ENCODE measurements around the gene SLC35B2.

The SLC35B2 gene

DNA sequence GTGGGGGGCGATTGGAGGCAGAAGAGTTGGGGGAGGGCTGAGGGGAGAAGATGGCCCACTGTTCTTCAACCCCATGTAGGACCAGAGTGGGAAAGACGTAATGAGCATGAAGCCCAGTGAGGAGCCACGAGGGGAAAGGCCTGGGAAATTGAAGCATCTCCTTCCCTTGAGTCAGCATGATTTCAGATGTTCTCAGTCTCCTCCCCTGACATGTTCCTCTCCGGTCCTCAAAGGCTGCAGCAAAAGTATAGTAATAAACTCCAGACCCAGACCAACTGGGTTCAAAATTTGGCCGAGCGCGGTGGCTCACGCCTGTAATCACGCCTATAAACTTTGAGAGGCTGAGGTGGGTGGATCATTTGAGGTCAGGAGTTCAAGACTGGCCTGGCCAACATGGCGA, 9.9 kb upstream of the SLC35B2 start:
- DNase-seq (ENCODE audit: low spot score), result no peak

DNA sequence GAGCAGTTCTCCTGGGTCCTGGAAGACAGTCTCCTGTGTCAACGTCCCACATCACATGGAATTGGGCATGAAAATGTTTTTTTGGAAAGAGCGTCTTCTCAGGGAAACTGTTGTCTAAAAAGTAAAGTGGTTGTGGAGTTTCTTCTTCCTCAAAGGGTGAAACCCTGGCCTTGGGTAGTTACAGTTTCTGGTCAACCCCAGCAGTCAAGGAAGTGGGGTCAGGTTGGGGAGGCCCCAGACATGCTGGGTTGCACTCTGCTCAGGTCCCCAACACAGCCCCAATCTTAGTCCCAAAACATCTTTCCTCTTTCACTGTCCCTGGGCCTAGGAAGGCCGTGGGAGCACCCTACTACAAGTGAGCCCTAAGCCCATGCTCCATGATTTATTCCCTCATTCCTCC, 9.0 kb upstream of the SLC35B2 start:
- no peak for DNase-seq (ENCODE audit: low spot score)

DNA sequence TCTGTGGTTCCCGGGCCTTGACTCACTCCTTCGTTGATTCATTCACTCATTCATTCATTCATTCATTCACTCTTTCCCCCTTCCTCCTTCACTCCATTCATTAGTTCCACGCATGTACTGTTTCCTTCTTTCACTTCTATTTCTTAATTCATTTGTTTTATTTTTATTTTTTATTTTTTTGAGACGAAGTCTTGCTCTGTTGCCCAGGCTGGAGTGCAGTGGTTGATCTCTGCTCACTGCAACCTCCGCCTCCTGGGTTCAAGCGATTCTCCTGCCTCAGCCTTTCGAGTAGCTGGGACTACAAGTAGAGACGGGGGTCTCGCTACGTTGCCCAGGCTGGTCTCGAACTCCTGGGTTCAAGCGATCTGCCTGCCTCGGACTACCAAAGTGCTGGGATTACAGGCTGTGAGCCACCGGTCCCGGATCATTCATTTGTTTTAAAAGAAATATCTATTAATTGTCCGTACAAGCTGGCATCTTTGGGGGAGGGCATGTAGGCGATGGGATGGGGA, 8.4 kb upstream of the SLC35B2 start:
- no peak for DNase-seq (ENCODE audit: low spot score)

DNA sequence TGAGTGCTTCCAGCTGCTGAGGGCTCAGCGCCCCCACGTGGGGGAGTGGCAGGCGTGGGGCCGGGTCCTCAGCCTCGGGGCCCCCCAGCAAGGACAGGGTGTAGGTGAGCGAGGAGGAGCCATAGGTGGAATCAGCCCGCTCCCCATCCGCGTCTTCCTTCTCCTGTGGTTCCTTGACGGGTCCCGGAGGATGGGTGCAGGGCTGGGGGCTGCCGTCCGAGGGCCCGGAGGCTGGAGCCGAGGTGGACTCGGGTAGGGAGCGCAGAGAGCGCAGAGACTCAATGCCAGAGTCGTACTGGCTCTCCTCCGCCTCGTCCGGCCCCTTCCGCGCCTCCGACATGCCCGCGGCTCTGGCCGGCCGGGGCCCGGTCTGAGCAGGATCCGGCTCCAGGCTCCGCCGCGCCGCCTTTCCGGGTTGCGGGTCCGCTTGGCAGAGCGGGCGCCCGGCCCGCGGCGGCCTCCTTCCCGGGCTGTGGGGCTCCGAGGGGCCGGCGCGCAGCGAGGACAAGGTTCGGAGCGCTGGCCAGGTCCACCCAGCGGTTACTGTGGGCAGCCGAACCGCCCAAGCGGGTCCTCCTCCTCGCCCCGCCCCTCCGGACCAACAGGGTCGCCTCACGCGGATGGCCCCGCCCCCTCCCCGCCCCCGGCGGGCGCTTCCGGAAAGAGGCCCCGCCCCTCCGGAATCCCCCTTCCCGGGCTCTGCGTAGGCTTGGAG, 7.8 kb upstream of the SLC35B2 start, which contains the start of gene NFKBIE:
Gene NFKBIE (minus strand): TSS at position 545 of the 715 bp plus-strand sequence. CDS start 205 bp downstream, at position 340.
- peak; percentile 95 for DNase-seq (ENCODE audit: low spot score)

DNA sequence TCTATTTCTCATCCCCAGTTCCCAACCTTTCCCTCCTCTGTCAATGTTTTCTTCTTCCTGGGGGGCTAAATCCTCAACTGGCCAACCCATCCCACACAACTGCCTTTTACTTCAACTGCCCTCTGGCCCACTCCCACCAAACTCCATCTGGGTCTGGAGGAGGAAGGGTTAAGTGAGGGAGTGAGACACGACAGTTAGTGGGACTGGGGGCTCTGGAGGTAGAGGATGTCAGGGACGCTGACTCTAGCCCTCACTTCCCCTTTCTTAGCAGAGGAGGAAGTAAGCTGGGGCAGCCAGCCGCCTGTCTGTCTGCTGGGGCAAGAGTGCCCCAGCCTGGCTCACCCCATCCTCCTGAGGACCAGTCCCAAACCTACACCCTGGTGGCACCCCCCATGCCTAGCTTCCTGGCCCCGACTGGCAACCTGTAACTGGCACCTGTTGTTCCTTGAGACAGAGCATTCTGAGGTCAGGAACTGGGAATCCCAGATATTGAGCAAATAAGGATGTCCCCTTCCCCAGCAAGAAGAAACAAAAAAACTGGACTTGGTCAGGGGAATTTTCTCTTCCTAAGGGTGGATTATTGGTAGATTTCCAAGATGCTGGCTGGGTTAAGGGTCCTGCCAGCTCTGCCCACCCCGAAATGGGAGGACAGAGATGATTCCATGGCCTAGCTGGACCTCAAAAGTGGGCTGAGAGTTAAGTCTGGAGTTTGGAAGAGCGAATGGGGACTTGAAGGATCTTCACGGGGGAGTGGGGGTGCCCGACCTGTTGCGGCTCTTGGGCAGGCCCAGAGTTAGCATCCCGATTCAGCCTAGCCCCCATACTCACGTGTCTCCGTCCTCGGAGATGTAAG, 7.1 kb upstream of the SLC35B2 start:
- no peak for DNase-seq (ENCODE audit: low spot score)

DNA sequence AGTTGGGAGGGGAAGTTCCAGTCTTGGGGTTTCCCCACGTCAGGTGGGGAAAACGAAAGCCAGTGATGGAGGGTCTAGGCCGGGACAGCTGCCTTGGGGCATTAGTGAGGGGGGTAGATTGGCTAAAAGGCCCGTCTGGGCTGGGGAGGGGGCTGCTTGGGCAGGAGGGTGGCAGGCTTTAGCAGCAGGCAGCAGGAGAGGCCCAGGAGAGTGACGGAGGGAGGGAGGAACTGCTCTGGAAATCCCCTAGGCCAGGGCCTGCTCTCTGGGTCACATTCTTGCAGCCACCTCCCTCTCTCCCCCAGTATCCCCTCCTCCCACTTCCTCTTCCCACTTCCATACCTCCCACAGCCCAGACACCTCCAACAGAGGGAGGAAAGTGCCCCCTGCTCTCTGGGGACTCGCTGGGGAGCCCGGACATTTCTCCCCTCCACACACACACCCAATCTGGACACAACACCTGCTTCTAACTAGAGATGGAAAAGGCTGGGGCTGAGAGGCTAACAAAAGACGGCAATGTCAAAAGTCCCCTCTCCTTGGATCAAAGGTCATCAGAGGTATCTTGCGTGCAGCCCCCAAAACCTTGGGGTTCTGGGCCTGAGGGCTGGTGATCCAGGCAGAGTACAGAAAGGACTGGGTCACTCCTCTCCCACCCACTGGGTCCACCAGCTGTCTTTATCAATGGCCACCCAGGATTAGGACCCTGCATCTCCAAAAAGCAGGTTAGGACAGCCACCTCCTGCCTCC, 6.2 kb upstream of the SLC35B2 start:
- DNase-seq (ENCODE audit: low spot score), result no peak

DNA sequence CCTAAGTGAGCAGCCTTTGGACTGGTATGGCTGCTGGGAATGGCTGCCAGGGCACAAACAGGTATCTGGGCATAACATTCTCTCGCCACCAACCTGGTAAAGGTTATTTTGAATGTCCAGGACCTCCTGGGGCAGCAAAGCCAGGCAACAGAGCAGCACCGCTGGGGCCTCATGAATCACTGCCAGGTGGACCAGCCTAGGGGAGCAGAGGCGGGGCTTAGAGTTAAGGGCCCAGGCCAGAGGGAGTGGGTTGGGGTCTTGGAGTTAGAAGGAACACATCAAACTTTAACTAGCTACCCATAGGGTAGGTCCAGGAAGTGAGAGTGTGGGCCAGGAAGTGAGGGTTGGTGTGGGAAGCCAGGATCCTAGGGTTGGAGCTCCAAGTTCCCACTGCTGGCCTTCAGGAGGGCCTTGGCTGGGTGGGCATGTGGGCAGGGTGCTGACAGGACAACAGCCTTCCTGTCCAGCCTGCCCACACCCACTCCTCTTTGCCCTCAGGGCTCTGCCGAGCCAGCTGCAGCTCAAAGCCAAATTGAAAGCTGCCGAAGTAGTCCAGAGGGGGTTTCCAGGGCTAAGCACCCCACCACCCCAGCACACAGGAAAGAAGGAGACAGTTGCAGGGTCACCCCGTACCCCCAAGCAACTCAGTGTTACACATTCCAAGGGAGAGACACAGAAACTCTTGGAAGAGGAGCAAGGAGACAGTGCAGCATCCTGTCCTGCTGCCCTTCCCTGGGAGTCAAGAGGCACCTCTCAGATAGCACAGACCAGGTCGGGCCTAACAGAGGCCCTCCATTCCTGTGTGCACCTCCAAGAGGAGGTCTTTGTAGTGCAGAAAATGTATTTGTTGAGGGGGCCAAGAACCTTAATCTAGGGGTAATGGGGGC, 5.4 kb upstream of the SLC35B2 start:
- DNase-seq (ENCODE audit: low spot score), result no peak

DNA sequence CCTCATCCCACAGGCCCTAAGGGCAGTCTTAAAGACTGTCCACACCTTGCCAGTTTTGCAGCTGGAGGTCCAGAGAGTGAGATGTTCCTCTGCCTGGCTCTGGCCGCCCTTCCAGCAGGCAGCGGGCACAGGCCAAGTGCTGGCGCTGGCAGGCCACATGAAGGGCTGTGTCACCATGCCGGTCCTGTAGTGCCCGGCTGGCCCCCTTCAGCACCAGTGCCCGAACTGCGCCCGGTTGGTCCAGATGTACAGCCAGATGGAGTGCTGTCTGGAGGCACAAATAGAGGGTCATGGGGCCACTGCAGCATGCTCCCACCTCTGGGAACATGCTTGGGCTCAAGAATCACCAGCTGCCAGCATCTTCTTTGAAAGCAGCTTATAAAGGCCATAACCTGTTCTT, 4.3 kb upstream of the SLC35B2 start:
- DNase-seq (ENCODE audit: low spot score), result no peak

DNA sequence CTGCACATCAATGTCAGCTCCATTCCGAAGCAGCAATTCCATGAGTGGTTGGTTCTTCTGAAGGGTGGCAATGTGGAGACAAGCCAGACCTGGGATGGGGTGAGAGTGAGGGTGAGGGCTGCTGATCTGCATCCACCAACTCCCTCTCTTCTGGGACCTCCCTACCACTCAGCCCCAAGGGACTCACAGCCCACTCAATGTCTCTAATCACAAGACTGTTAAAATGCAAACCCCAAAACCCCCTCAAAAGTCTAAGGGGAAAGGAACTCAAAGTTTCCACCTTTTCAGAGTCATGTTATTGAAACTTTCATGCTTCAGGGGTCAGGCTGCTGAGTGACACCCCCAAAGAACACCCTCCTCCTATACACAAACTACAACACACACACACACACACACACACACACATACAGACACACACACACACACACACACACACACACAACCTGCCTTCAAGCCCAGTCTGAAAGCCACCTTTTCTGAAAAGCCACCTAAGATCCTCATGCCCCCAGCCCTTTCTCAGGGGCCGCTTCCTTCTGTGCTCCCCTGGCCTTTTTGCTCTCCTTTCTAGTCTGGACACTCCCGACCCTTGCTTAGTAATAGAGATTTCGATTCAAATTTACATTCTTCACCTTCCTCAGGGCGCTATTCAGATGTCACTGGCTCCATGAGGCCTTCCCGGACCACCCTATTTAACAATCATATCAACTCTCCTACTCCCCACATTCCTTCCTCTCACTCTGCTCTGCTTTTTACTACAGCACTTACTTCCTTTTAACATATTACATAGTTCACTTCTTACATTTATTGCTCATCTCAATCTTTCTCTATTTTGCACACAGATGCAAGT, 3.3 kb upstream of the SLC35B2 start:
- no peak for DNase-seq (ENCODE audit: low spot score)

DNA sequence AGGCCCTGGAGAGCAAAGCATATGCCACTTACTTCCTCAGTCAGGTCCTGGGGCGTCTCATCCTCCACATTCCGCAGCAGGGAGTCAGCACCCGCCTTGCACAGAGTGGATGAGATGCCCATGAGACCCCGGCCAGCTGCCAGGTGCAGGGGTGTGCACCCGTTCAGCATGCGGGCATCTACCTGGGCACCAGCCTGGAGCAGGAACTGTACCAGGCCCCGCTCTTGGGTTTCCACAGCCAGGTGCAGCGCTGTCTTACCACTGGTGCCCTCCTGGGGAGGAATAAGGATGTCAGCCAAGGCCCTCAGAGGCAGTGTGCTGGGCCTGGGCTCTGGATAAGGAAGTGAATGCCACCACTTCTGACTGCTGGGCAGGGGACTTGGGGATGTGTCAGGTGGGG, 2.7 kb upstream of the SLC35B2 start:
- DNase-seq (ENCODE audit: low spot score), result no peak

DNA sequence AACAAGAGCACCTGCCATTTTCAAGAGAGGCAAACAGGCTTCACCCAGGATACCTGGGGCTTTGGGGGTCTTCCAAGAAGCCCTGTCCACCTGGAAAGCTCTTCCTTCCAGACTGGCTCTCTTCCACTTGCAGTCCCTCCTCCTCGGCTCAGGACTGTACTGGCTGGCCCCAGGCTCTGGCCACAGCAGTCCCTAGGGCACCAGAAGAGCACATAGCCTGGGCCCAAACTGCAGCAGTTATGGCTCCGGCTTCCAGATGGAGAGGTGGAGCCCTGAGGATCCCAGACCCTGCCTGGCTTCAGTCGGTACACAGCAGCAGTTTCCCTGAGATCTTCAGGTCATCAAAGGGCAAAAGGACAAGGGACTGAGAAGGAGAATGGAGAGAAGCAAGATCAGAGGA, 1.6 kb upstream of the SLC35B2 start:
- DNase-seq (ENCODE audit: low spot score), result no peak

DNA sequence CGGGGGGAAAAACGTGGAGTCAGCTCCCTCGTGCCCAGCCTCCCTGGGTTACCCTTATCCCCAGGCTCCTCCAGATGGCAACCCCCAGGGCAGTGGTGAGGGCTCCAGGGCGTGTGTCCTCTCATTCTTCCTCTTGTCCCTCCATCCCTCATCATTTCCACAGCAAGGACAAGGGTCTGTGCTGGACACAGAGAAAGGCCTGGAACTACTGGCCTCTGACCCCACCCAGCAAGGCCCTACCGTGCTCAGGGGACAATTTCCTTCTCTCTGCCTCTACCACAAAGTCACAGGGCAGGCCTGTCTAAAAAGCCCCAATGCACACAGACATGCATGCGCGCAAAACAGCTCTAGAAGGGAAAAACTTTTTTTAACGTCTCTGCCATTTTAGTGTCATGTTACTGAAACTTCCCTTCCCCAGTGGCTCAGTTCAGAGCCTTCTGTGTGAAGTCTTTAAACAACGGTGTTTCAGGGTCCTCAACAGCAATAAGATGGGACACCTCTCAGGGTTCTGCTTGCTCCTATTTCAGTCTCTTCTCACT, 1.1 kb upstream of the SLC35B2 start:
- no peak for DNase-seq (ENCODE audit: low spot score)

DNA sequence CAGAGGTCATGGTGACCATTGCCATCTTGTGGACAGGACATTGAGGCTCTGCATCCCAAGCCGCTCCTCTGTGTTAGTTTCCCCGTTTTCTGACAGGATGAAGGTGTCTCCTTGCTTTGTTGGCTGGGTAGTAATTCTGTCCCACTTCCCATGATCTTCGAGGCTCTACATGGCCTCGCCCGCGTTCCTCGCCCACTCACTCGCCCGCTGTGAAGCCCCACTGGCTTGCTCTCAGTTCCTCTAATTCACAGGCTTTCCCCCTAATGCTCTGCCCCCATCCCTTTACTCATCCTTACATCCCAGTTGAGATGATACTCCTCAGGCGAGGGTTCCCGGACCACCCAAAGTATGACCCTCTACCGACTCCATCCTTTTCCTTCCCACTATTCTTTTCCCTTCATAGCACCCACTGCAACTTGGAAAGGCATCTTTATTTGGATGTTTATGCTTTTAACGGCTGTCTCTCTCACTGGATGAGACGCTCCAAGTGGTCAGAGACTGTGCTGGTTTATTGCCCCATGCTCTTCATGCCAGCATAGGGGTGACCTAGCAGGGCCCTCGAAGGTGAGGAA, 511 bp upstream of the SLC35B2 start:
- no peak for DNase-seq (ENCODE audit: low spot score)

DNA sequence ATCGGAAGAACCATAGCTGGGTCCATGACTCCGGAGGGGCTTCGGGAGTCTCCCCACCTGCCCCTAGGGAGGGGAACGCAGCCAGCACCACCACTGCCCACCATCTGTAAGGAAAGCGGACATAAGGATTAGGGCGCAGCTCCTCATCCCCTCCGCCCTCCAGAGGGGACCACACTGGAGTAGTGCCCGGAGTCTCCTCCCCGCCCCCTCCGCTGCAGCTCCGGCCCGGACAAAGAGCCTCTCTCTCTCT, 628 bp downstream of the SLC35B2 start:
- no peak for DNase-seq (ENCODE audit: low spot score)

DNA sequence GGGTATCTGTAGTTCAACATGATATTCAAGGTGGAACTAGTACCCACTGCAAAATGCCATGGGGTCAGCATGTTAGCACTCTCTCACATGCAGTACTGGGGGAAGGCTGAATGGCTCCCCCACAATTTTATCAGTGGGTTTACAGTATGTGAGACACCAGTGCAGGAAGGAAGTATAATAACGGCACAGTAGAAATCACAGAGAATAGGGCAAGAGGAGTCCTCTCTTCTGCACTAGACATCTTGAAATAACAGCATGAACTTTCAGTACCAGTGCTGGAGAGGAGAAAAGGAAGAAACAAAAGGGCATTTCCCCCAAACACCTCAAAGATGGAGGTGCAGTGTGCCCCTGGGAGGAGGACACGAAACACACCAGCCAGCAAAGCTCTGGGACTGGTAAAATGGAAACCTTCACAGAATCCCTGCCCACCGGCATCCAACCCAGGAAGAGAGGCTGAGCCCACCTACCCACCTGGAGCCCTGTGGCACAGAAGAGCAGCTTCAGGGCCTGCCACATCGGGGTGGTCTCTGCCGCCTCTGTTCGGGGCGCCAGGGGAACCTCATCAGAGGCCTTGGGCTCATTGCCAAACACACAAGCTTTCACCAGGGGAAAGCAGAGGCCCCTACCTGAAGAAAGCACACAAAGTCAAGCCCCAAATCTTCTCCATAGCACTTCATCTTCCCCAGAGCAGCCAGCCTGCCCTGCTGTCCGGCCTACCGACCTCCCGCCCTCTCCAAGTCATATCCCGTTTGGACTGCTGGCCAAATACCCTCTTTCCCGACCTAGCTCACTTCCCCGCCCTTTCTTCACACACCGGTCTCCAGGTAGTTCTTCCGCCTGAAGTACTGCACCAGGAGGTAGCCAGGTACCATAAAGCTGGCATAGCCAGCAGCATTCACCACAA, 1.2 kb downstream of the SLC35B2 start:
- no peak for DNase-seq (ENCODE audit: low spot score)

DNA sequence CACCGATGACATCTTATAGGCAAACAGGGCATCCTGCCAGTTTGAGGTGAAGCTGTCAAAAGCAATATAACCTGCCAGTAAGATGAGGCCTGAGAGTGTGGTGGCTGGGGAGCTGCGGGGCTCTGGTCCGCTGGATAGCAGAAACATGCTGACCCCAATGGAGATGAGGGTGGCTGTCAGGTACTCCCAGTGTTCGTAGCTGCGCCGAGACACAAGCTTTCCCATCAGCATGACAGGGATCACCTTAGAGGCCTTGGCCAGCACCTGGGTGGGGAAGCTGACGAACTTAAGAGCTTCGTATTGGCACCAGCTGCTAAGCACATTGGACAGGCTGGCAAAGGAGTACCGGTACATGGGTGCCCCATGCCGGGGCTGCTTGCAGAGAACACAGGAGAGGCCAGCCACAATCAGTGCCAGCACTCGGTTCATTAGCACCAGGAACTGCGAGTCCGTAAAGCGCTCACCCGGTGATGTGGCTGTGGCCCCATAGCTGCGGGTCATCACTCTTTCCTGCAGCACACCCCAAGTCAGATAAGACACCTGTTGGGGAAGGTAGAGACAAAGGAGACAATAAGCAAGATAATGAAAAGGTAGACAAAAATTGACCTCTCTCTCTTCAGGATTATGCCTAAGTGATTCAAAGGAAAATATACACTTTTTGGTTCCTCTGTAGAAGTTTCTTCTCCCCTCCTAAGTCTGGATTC, 2.1 kb downstream of the SLC35B2 start:
- no peak for DNase-seq (ENCODE audit: low spot score)

DNA sequence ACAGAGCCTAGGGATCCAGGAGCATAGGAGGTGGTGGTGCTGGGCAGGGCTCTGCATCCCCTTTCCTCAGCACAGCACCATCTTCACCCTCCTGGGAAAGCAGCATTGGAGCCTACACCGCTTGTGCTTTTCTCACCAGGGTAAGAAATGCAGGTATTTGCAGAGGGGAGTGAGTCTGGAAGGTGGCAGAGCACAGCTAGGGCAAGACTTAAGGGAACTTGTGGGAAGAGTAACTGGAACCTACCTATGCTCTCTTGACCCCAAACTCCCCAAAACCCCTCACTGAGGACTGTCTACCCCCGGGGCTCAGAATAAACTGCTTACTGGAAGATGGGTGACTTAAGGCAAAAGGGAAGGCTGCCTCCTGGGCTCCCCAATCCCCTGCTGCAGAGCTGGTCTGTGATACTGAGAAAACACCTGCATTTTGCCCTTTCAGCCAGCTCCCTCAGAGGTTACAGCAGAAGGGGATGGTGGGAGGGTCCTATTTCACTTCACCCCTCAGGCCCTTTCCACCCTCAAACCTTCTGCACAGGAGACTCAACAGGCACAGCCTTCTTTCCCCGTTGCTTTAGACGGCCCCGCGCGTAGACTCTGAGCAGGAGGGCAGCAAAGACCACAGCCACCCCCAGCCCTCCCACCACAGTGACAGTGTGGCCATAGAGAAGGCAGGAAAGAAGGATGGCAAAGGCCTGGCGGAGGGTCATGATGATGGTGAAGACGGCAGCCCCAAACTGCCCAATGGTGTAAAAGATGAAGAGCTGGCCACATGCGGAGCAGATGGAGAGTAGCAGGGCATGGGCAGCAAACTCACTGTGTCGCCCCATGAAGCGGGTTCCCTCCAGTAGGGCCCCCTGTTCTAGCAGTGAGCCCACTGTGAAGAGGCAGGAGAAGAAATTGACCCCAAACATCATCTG, 2.9 kb downstream of the SLC35B2 start:
- DNase-seq (ENCODE audit: low spot score), result no peak

All from iPS-NIHi11 (cell line).